Kidney (tissue), 14 donors: ENCODE measurements around the gene DFFB. TPM values are rescaled to one million over a fixed set of nuclear protein-coding genes. Genes with fewer than 3 reads are reported as not detected.

Experiments
- DNase-seq, 5 donors: peaks; one replicate each; pipeline ENCODE4 v3.0.0-alpha.2; 2013 to 2020
- FAIRE-seq: peaks from 2 replicates; lab custom pipeline; 2012; peaks lifted over from hg19 to GRCh38; lab: Jason Lieb, UNC
- H3K27ac ChIP-seq, 2 donors: one replicate each; pipeline ENCODE4 v1.7.0; 2013; ENCODE audit warnings: low read depth in 2 of 2, low read length in 2 of 2, inconsistent platforms in 1 of 2
- H3K27me3 ChIP-seq: one replicate; pipeline ENCODE4 v1.7.1; 2013; ENCODE audit warnings: low read length, inconsistent platforms; ENCODE audit not compliant: control insufficient read depth, insufficient read depth
- H3K36me3 ChIP-seq, 3 donors: one replicate each; pipeline versions ENCODE4 v1.7.0 to v1.7.1; 2013; ENCODE audit warnings: low read length in 3 of 3, control low read depth in 1 of 3, inconsistent platforms in 1 of 3; ENCODE audit not compliant: insufficient read depth in 3 of 3, control insufficient read depth in 2 of 3
- H3K4me1 ChIP-seq, 3 donors: one replicate each; pipeline versions ENCODE4 v1.7.0 to v1.7.1; 2013; ENCODE audit warnings: low read length in 3 of 3, inconsistent platforms in 1 of 3, low read depth in 1 of 3; ENCODE audit not compliant: control insufficient read depth in 2 of 3, insufficient read depth in 2 of 3
- H3K4me3 ChIP-seq, 3 donors: one replicate each; pipeline versions ENCODE4 v1.7.0 to v1.8.1; 2013; ENCODE audit warnings: low read length in 3 of 3, control low read depth in 1 of 3, inconsistent platforms in 1 of 3
- H3K9ac ChIP-seq, 3 donors: one replicate each; pipeline versions ENCODE4 v1.7.0 to v1.7.1; 2013; ENCODE audit warnings: low read length in 3 of 3, control low read depth in 1 of 3, inconsistent platforms in 1 of 3
- H3K9me3 ChIP-seq, 3 donors: one replicate each; pipeline versions ENCODE4 v1.7.0 to v1.7.1; 2013; ENCODE audit warnings: low read length in 3 of 3, control low read depth in 1 of 3, inconsistent platforms in 1 of 3; ENCODE audit not compliant: control insufficient read depth in 2 of 3, insufficient read depth in 1 of 3
- intact Hi-C: fragments of 100-400 bp; cut with DNase I; formaldehyde crosslinking; loops from one replicate; pipeline ENCODE4 v1.11.1; 2022
- polyA plus RNA-seq: library from polyadenylated mRNA; stranded (reverse); fragments of 350-450 nt; fragmentation: Illumina TruSeq; extraction: RNeasy Lipid Tissue Mini Kit (QIAGEN cat#74804); gene quantifications from one replicate; pipeline ENCODE4 v1.2.3, GENCODE V29; 2014; ENCODE audit warnings: low read depth, low replicate concordance; ENCODE audit not compliant: insufficient read depth
- total RNA-seq: library from RNA; stranded (reverse); fragmentation: NEBNext Ultra II Directional; extraction: Animal tissue kit (Norgen Biotek cat#: 25700); gene quantifications from one replicate; pipeline ENCODE4 v1.2.1, GENCODE V29; 2021
- TF ChIP-seq, protein P1 (sequence below): IDR thresholded peaks from 3 replicates; pipeline ENCODE4 v1.5.1; 2012; ENCODE audit warnings: mild to moderate bottlenecking, moderate library complexity, borderline replicate concordance; ENCODE audit not compliant: insufficient read depth; ENCODE audit errors: extremely low read depth
- donor health status: control.
- donor health status: control.
- donor health status: control.
- donor health status: control.
- donor health status: control.
- donor health status: DM: yes; HTN: yes; CAD: no.
- donor health status: Normal renal cell carcinoma (clear cell type).

DFFB gene
- total and polyA plus RNA-seq, 2 donors from 2014 or later: 5.6 to 8.2 TPM

DNA sequence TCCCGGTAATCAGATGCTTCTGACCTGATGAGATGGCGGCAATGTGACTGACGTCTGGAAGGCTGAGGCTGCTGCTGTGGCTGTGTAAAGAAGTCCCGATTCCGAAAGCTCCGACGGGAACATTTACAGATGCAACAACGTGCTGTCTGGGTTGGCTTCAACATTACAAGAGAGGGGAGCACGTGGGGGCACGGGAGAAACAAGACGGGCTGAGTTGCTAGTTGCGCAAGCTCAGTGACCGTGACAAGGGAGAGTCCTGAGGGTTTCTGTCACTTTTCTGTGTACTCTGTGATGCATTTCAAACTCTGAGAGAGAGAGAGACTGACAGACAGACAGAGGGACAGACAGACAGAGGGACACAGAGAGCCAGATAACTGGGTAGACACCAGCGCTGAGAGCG is 35.4 kb upstream of the DFFB start:
- H3K27me3 ChIP-seq: no peaks in the 10 kb centered on the region
- H3K9ac ChIP-seq: no peak overlapping the region
- TF ChIP-seq, protein P1, sequence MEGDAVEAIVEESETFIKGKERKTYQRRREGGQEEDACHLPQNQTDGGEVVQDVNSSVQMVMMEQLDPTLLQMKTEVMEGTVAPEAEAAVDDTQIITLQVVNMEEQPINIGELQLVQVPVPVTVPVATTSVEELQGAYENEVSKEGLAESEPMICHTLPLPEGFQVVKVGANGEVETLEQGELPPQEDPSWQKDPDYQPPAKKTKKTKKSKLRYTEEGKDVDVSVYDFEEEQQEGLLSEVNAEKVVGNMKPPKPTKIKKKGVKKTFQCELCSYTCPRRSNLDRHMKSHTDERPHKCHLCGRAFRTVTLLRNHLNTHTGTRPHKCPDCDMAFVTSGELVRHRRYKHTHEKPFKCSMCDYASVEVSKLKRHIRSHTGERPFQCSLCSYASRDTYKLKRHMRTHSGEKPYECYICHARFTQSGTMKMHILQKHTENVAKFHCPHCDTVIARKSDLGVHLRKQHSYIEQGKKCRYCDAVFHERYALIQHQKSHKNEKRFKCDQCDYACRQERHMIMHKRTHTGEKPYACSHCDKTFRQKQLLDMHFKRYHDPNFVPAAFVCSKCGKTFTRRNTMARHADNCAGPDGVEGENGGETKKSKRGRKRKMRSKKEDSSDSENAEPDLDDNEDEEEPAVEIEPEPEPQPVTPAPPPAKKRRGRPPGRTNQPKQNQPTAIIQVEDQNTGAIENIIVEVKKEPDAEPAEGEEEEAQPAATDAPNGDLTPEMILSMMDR: no peak
- peaks cover 3 to 31% (median 27%) of the 10 kb centered on the region in 3 donors for H3K36me3 ChIP-seq
- DNase-seq (peak in 1 of 5 donors; percentile 43), FAIRE-seq (no peak)
- H3K27ac ChIP-seq: no peak overlapping the region
- no peaks in the 10 kb centered on the region for H3K9me3 ChIP-seq
- H3K4me1 ChIP-seq: peaks cover 0 to 9% (median 3%) of the 10 kb centered on the region in 3 donors
- intact Hi-C loops: no loop called here
- H3K4me3 ChIP-seq: no peak overlapping the region

DNA sequence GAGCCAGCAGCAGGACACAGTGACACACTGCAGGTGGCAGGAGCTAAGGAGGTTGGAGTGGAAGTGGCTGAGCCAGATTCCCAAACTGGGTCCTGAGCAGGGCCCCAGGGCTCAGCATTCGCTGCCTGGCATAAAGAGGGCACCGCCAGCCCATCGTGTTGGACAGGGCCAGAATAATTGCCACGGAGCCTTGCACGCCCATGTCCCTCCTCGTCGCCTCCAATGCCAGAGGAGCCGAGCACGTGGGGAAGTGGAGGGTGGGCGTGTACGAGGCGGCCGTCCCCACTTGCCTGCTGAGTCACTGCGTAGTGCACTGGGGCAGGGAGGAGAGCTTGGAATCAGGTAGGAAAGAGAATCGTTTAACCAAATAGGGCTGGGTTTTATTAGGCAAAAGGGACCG is 34.9 kb upstream of the DFFB start:
- Histone ChIP-seq H3K27ac (no peak overlapping the region), H3K4me3 (no peak overlapping the region), H3K9ac (no peak overlapping the region), H3K9me3 (no peaks in the 10 kb centered on the region), H3K36me3 (peaks cover 3 to 31% (median 29%) of the 10 kb centered on the region in 3 donors), H3K27me3 (no peaks in the 10 kb centered on the region), H3K4me1 (peaks cover 0 to 9% (median 3%) of the 10 kb centered on the region in 3 donors)
- intact Hi-C loops: no loop called here
- TF ChIP-seq, protein P1: no peak
- DNase-seq: peak in 1 of 5 donors; percentile 31
- no peak for FAIRE-seq

DNA sequence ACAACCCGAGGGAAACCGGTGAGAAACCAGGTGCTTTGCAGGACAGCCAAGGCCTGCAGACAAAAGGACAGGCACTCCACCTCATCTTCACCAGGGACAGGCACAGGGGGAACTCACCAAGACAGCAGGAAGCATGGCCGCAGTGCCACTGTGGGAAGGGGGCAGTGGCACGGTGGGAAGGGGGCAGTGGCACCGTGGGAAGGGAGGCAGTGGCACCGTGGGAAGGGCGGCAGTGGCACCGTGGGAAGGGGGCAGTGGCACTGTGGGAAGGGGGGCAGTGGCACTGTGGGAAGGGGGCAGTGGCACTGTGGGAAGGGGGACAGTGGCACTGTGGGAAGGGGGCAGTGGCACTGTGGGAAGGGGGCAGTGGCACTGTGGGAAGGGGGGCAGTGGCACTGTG is 32.6 kb upstream of the DFFB start:
- no peak for DNase-seq
- intact Hi-C loops: no loop called here
- no peak overlapping the region for H3K4me3 ChIP-seq
- TF ChIP-seq, protein P1: no peak
- no peak overlapping the region for H3K27ac ChIP-seq
- no peaks in the 10 kb centered on the region for H3K9me3 ChIP-seq
- FAIRE-seq: no peak
- H3K9ac ChIP-seq: no peak overlapping the region
- peaks cover 6 to 38% (median 31%) of the 10 kb centered on the region in 3 donors for H3K36me3 ChIP-seq
- H3K27me3 ChIP-seq: no peaks in the 10 kb centered on the region
- peaks cover 0 to 25% (median 8%) of the 10 kb centered on the region in 3 donors for H3K4me1 ChIP-seq

DNA sequence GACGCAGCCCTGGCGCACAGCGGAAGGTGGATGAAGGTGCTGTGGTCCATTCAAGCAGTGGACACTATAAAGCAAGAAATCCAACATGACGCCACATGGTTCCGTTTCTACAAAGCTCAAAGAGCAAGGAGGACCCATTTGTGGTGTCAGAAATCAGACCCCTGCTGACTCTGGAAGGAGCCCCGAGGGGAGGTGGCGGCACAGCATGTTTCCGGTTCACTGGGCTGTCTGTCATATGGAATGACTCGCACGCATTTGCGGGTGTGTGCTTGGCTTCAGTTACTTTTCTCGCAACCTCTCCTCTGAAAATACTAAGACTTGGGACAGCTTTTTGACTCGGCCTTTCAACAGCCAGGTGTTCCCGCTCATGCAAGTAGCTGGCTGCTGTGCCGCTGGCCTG is 31.9 kb upstream of the DFFB start:
- DNase-seq (peak in 1 of 5 donors; percentile 31), FAIRE-seq (no peak)
- intact Hi-C loops: no loop called here

More for the DNA sequence above, 31.9 kb upstream of the DFFB start:
- no peaks in the 10 kb centered on the region for H3K9me3 ChIP-seq
- H3K4me3 ChIP-seq: no peak overlapping the region
- no peak overlapping the region for H3K9ac ChIP-seq
- TF ChIP-seq, protein P1: no peak
- H3K27ac ChIP-seq: no peak overlapping the region
- no peaks in the 10 kb centered on the region for H3K27me3 ChIP-seq
- peaks cover 0 to 25% (median 5%) of the 10 kb centered on the region in 3 donors for H3K4me1 ChIP-seq
- H3K36me3 ChIP-seq: peaks cover 4 to 39% (median 27%) of the 10 kb centered on the region in 3 donors
